ENCODE results near the gene ZNF581.

DNA sequence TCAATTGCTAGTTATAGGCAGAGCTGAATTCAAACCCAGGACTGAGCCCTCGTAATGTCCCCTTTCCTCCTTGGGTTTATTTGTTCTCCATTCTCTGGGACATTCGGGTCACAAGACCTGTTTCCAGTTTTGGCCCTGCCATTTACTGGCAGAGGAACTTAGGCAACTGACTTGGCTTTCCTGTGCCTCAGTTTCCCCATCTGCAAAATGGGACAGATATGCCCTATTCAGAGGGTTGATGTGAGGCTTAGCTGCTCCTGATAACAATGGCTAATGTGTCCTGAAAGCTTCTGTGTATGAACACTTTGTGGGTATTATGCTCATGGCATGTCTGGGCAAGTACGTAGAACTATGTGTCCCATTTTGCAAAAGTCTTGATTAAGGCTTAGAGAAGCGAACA, 42.4 kb upstream of the ZNF581 start:
- TF ChIP-seq, protein P1, sequence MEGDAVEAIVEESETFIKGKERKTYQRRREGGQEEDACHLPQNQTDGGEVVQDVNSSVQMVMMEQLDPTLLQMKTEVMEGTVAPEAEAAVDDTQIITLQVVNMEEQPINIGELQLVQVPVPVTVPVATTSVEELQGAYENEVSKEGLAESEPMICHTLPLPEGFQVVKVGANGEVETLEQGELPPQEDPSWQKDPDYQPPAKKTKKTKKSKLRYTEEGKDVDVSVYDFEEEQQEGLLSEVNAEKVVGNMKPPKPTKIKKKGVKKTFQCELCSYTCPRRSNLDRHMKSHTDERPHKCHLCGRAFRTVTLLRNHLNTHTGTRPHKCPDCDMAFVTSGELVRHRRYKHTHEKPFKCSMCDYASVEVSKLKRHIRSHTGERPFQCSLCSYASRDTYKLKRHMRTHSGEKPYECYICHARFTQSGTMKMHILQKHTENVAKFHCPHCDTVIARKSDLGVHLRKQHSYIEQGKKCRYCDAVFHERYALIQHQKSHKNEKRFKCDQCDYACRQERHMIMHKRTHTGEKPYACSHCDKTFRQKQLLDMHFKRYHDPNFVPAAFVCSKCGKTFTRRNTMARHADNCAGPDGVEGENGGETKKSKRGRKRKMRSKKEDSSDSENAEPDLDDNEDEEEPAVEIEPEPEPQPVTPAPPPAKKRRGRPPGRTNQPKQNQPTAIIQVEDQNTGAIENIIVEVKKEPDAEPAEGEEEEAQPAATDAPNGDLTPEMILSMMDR (IDR thresholded peaks at IDR 0.05; ENCODE audit: low read depth, low read length), result no peak
- TF ChIP-seq EZH2phosphoT487 (IDR thresholded peaks at IDR 0.05; ENCODE audit: low read depth), result no peak

Measured in OCI-LY3 (cell line).